H1 (cell line): ENCODE results near the gene KAZALD1. TPM values are rescaled to one million over a fixed set of nuclear protein-coding genes. Genes with fewer than 3 reads are reported as not detected.

ENCODE experiments used
- CTCF ChIA-PET: fragments of 300-600 bp; sonication (Branson Sonifier 250); formaldehyde crosslinking; loops from one replicate; lab custom pipeline; 2021; ENCODE audit not compliant: partially characterized antibody; lab: Charles Lee
- POLR2A ChIA-PET: fragments of 300-600 bp; sonication (Branson Sonifier 250); formaldehyde crosslinking; loops from one replicate; lab custom pipeline; 2021; ENCODE audit warnings: inconsistent platforms; ENCODE audit not compliant: partially characterized antibody; lab: Charles Lee
- DNase-seq, 2 experiments: peaks; one replicate each; pipeline versions ENCODE4 v3.0.0 to v3.0.0-alpha.2; 2010 to 2022; ENCODE audit warnings: low spot score in 2 of 2, low read depth in 1 of 2, mixed read lengths in 1 of 2
- FAIRE-seq: peaks from 2 replicates; lab custom pipeline; 2011; peaks lifted over from hg19 to GRCh38; lab: Jason Lieb, UNC
- H2AFZ ChIP-seq: 2 replicates; pipeline ENCODE4 v1.8.1; 2012; ENCODE audit warnings: low read length, inconsistent platforms
- H2AK5ac ChIP-seq: 2 replicates; pipeline ENCODE4 v1.6.1; 2013; ENCODE audit warnings: low read depth, low read length
- H2BK120ac ChIP-seq: replicated peaks from 2 replicates; pipeline ENCODE3; 2013; ENCODE audit warnings: low read depth, low read length, inconsistent platforms
- H2BK12ac ChIP-seq: 2 replicates; pipeline ENCODE4 v1.6.1; 2013; ENCODE audit warnings: low read depth, low read length
- H2BK15ac ChIP-seq: 2 replicates; pipeline ENCODE4 v1.6.1; 2013; ENCODE audit warnings: low read length
- H2BK20ac ChIP-seq: 2 replicates; pipeline ENCODE4 v1.6.1; 2013; ENCODE audit warnings: low read length
- H2BK5ac ChIP-seq: 2 replicates; pipeline ENCODE4 v1.6.1; 2013; ENCODE audit warnings: low read depth, low read length
- H3K14ac ChIP-seq: 2 replicates; pipeline ENCODE4 v1.6.1; 2013; ENCODE audit warnings: inconsistent platforms; ENCODE audit not compliant: insufficient read length
- H3K18ac ChIP-seq: 2 replicates; pipeline ENCODE4 v1.6.1; 2013; ENCODE audit warnings: low read length; ENCODE audit errors: extremely low read depth
- H3K23ac ChIP-seq: 2 replicates; pipeline ENCODE4 v1.6.1; 2013; ENCODE audit warnings: inconsistent platforms; ENCODE audit not compliant: insufficient read length
- H3K23me2 ChIP-seq: 2 replicates; pipeline ENCODE4 v1.6.1; 2013; ENCODE audit warnings: low read depth, low read length
- H3K27ac ChIP-seq: 2 replicates; pipeline ENCODE4 v1.6.1; 2011; ENCODE audit warnings: low read depth, low read length, inconsistent platforms
- H3K27me3 ChIP-seq, 4 experiments: replicated peaks in 1 of 4; 1 replicate in 1 of 4; 2 replicates in 3 of 4; pipeline versions ENCODE4 v1.6.1 to v1.8.1; 2011 to 2013; ENCODE audit warnings: low read length in 3 of 4, mild to moderate bottlenecking in 3 of 4, inconsistent platforms in 2 of 4, mixed read lengths in 2 of 4, moderate library complexity in 1 of 4; ENCODE audit not compliant: control insufficient read depth in 3 of 4, insufficient read depth in 3 of 4; ENCODE audit errors: extremely low read depth in 1 of 4
- H3K36me3 ChIP-seq, 4 experiments: 2 replicates each; pipeline versions ENCODE4 v1.6.1 to v1.8.1; 2011 to 2013; ENCODE audit warnings: mild to moderate bottlenecking in 4 of 4, low read length in 3 of 4, moderate library complexity in 2 of 4, control low read depth in 1 of 4, inconsistent platforms in 1 of 4; ENCODE audit not compliant: insufficient read depth in 4 of 4, control insufficient read depth in 2 of 4
- H3K4ac ChIP-seq: replicated peaks from 2 replicates; pipeline ENCODE3; 2013; ENCODE audit warnings: low read length, low read depth, mixed read lengths, inconsistent platforms; ENCODE audit not compliant: insufficient read length
- H3K4me1 ChIP-seq, 4 experiments: replicated peaks in 1 of 4; 1 replicate in 1 of 4; 2 replicates in 3 of 4; pipeline versions ENCODE4 v1.6.1 to v1.8.1; 2011 to 2013; ENCODE audit warnings: low read length in 3 of 4, inconsistent platforms in 2 of 4, mixed read lengths in 1 of 4; ENCODE audit not compliant: insufficient read depth in 4 of 4, control insufficient read depth in 3 of 4
- H3K4me2 ChIP-seq, 2 experiments: 2 replicates each; pipeline versions ENCODE4 v1.6.1 to v1.8.1; 2011 to 2013; ENCODE audit warnings: low read depth in 2 of 2, low read length in 2 of 2, control low read depth in 1 of 2, inconsistent platforms in 1 of 2, mild to moderate bottlenecking in 1 of 2; ENCODE audit not compliant: insufficient read depth in 1 of 2
- H3K4me3 ChIP-seq, 4 experiments: fragments of 200-600, 300-600 bp in 1 of 4; sonication (generic), shearing (Covaris generic), sonication (Bioruptor Twin) in 1 of 4; 2 replicates each; pipeline versions ENCODE4 v1.5.1 to v1.8.1; 2011 to 2016; ENCODE audit warnings: low read length in 4 of 4, low read depth in 3 of 4, control low read depth in 2 of 4, inconsistent platforms in 2 of 4, mild to moderate bottlenecking in 2 of 4, mixed read lengths in 1 of 4, moderate library complexity in 1 of 4; ENCODE audit not compliant: insufficient read depth in 2 of 4; ENCODE audit errors: extremely low read depth in 1 of 4
- H3K56ac ChIP-seq: replicated peaks from 2 replicates; pipeline ENCODE3; 2013; ENCODE audit warnings: low read depth, mild to moderate bottlenecking, mixed read lengths, low read length, inconsistent platforms; ENCODE audit not compliant: insufficient read length
- H3K79me1 ChIP-seq: 2 replicates; pipeline ENCODE4 v1.6.1; 2013; ENCODE audit warnings: low read depth, low read length, control low read depth
- H3K79me2 ChIP-seq, 2 experiments: 2 replicates each; pipeline versions ENCODE4 v1.6.1 to v1.8.1; 2012 to 2013; ENCODE audit warnings: low read length in 2 of 2, mild to moderate bottlenecking in 2 of 2, inconsistent platforms in 1 of 2; ENCODE audit not compliant: insufficient read depth in 2 of 2, control insufficient read depth in 1 of 2
- H3K9ac ChIP-seq, 4 experiments: replicated peaks in 1 of 4; 1 replicate in 1 of 4; 2 replicates in 3 of 4; pipeline versions ENCODE4 v1.6.1 to v1.8.1; 2011 to 2013; ENCODE audit warnings: low read depth in 3 of 4, low read length in 3 of 4, control low read depth in 2 of 4, mild to moderate bottlenecking in 2 of 4, moderate library complexity in 2 of 4, inconsistent platforms in 1 of 4; ENCODE audit errors: extremely low read depth in 1 of 4
- H3K9me3 ChIP-seq, 2 experiments: 2 replicates each; pipeline versions ENCODE4 v1.6.1 to v1.8.1; 2012 to 2013; ENCODE audit warnings: mild to moderate bottlenecking in 2 of 2, moderate library complexity in 2 of 2, control low read depth in 1 of 2, inconsistent platforms in 1 of 2, low read depth in 1 of 2, low read length in 1 of 2, mixed read lengths in 1 of 2; ENCODE audit not compliant: insufficient read depth in 2 of 2
- H4K20me1 ChIP-seq, 2 experiments: replicated peaks in 1 of 2; 2 replicates each; pipeline versions ENCODE3 to v1.8.1; 2011 to 2013; ENCODE audit warnings: inconsistent platforms in 2 of 2, low read length in 2 of 2, mild to moderate bottlenecking in 1 of 2; ENCODE audit not compliant: insufficient read depth in 2 of 2, control insufficient read depth in 1 of 2
- H4K5ac ChIP-seq: 2 replicates; pipeline ENCODE4 v1.6.1; 2013; ENCODE audit warnings: low read length, low read depth, mixed read lengths, inconsistent platforms; ENCODE audit not compliant: insufficient read length
- H4K8ac ChIP-seq: 2 replicates; pipeline ENCODE4 v1.8.0; 2013; ENCODE audit warnings: mild to moderate bottlenecking, moderate library complexity, low read length, inconsistent platforms; ENCODE audit not compliant: insufficient read depth; ENCODE audit errors: extremely low read depth
- H4K91ac ChIP-seq: replicated peaks from 2 replicates; pipeline ENCODE3; 2013; ENCODE audit warnings: low read length, mixed read lengths, inconsistent platforms; ENCODE audit not compliant: insufficient read length
- ASH2L ChIP-seq: fragments of 200-600, 300-600 bp; sonication (generic); IDR thresholded peaks from one replicate; pipeline ENCODE4 v1.7.1; 2017; ENCODE audit warnings: low read length
- CREB1 ChIP-seq: IDR thresholded peaks from 2 replicates; pipeline ENCODE4 v1.6.1; 2012; ENCODE audit warnings: inconsistent platforms
- CTCF ChIP-seq, 3 experiments: IDR thresholded peaks; 1 replicate in 2 of 3; 2 replicates in 1 of 3; pipeline versions ENCODE4 v1.5.1 to v1.6.1; 2011; ENCODE audit warnings: low read length in 3 of 3, mild to moderate bottlenecking in 3 of 3, inconsistent platforms in 2 of 3, low read depth in 1 of 3, moderate library complexity in 1 of 3; ENCODE audit not compliant: insufficient read depth in 1 of 3; ENCODE audit errors: control extremely low read depth in 1 of 3
- GTF2F1 ChIP-seq: IDR thresholded peaks from 2 replicates; pipeline ENCODE4 v1.6.1; 2012; ENCODE audit warnings: low read depth, low read length, improper control_type of control experiment, borderline replicate concordance
- HDAC2 ChIP-seq, 2 experiments: fragments of 300-600 bp in 1 of 2; sonication (generic) in 1 of 2; IDR thresholded peaks; 2 replicates each; pipeline ENCODE4 v1.6.1; 2011 to 2012; ENCODE audit warnings: low read depth in 2 of 2, low read length in 2 of 2, mild to moderate bottlenecking in 2 of 2, moderate library complexity in 2 of 2, borderline replicate concordance in 1 of 2, inconsistent platforms in 1 of 2
- PHF8 ChIP-seq: fragments of 200-600 bp; sonication (generic); conservative IDR thresholded peaks from 2 replicates; pipeline ENCODE4 v1.7.1; 2012; ENCODE audit warnings: low read depth, mild to moderate bottlenecking, inconsistent platforms, low read length, moderate library complexity
- ZNF274 ChIP-seq: IDR thresholded peaks from 2 replicates; pipeline ENCODE4 v1.7.0; 2012; ENCODE audit warnings: low read length, borderline replicate concordance; ENCODE audit errors: extremely low read depth
- WGBS, 2 experiments: shearing (Covaris generic) in 1 of 2; methylation state at CpG; one replicate each; pipeline versions ENCODE4 v1.1.6 to v1.1.7; 2013 to 2015; ENCODE audit warnings: low lambda C conversion rate in 2 of 2, mixed read lengths in 2 of 2, inconsistent platforms in 1 of 2, low coverage in 1 of 2, missing lambda C conversion rate in 1 of 2; ENCODE audit not compliant: insufficient replicate concordance in 2 of 2, insufficient coverage in 1 of 2, insufficient read length in 1 of 2; ENCODE audit errors: extremely low coverage in 1 of 2, missing lambda C conversion rate in 1 of 2; 5-methylcytosine and 5-hydroxymethylcytosine counted together
- polyA plus RNA-seq, 7 experiments: library from polyadenylated mRNA; depleted of rRNA in 3 of 7; stranded (reverse) in 5 of 7; unstranded in 2 of 7; fragments of >200 nt in 5 of 7; fragments of 200-250 nt in 2 of 7; gene quantifications; 1 replicate in 5 of 7; 2 replicates in 1 of 7; 4 replicates in 1 of 7; pipeline versions ENCODE4 v1.2.1 to v1.2.3, GENCODE V29; 2011 to 2013; ENCODE audit warnings: missing spikeins in 2 of 7, mixed read lengths in 2 of 7
- total RNA-seq: library from RNA; stranded (reverse); fragmentation: NEBNext Ultra II Directional; extraction: Animal tissue kit (Norgen Biotek cat#: 25700); gene quantifications from 2 replicates; pipeline ENCODE4 v1.2.1, GENCODE V29; 2021

Gene KAZALD1
- total and polyA plus RNA-seq, 2 of the 8 experiments (the other 6 are each of a cell fraction or from before 2014, with no cell fraction given) = 0.65 to 1.9 TPM

DNA sequence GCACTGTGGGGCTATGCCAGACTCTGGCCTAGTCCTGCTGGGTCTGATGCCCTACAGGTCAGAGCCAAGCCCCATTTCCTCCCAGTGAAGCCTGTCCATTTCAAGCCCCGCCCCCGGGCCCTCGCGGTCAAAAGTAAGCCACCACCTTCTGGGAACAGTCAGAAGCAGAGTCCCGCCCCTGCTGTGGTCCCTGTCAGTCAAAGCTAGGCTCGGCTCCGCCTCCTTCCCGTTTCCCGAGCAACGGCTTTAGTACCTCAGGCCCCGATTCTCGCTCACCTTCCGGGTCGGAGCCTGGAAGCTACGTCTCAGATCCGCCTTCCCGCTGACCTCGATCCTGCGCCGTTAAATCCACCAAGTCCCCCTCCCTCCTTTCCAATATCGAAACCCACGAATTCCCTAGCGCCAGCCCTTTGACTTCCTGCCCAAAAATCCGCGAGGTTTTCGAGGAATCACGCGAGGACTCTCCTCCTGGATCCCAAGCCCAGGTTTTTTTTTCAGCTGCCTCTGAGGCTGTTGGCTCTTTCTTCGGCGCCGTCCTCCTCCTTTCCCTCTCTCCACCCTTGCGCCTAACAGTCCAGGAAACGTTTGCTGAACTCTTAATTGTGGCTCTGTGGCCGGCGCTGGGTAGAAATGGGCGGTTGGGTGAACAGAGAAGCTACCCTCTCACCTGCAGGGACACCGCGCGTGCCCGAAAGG is 19.0 kb upstream of the KAZALD1 start:
- ChIA-PET CTCF (interaction anchor here (0.7 to 51.8 kb wide), 24 partner anchors 16 to 382 kb away, joined by 3 to 2176 read pairs (median 4); partner anchors contain the start of genes KAZALD1, PDZD7 and SFXN3), POLR2A (interaction anchor here (0.6 to 2.1 kb wide), 13 partner anchors 9 to 1753 kb away, joined by 3 to 24 read pairs (median 4); partner anchors contain the start of genes KAZALD1, PDZD7 and SFXN3)
- Histone ChIP-seq H3K4me2 (peak overlapping the region; percentile 75 to 86), H4K20me1 (peaks cover 3 to 5% of the 10 kb centered on the region in 2 experiments), H3K14ac (no peak overlapping the region), H4K5ac (no peak overlapping the region), H3K23me2 (peaks cover 5% of the 10 kb centered on the region; the same call in 1 of the 2 replicates), H3K18ac (peak overlapping the region; percentile 64; the same call in 1 of the 2 replicates), H3K36me3 (no peaks in the 10 kb centered on the region), H4K8ac (peak overlapping the region; percentile 53; the same call in 1 of the 2 replicates), H2BK120ac (no peak overlapping the region), H2BK20ac (no peak overlapping the region), H3K9me3 (no peaks in the 10 kb centered on the region), H3K27ac (no peak overlapping the region), H2BK5ac (peak overlapping the region; percentile 56; the same call in 1 of the 2 replicates), H3K4me1 (peaks cover 3 to 24% (median 13%) of the 10 kb centered on the region in 4 experiments), H2BK15ac (peak overlapping the region; percentile 81; the same call in 1 of the 2 replicates), H3K79me2 (no peaks in the 10 kb centered on the region), H2AK5ac (no peak overlapping the region), H3K4me3 (peak overlapping the region; percentile 65 to 82 (median 73)), H2BK12ac (0 out of 2 replicates have a peak overlapping the region, but pooled peaks have one; percentile 60), H3K79me1 (no peaks in the 10 kb centered on the region), H3K56ac (no peak overlapping the region), H2AFZ (peak overlapping the region; percentile 93), H3K23ac (no peak overlapping the region), H4K91ac (no peak overlapping the region), H3K4ac (no peak overlapping the region), H3K27me3 (peaks cover 20 to 42% (median 36%) of the 10 kb centered on the region in 4 experiments), H3K9ac (peak overlapping the region; percentile 49 to 79 (median 56))
- 4% methylated on average over 40 of the region's 40 CpGs; no CpG with 5 or more reads in 1 of the 2 experiments for WGBS, 2 experiments
- DNase-seq (peak; percentile 90 to 97), FAIRE-seq (no peak)
- no peak for TF ChIP-seq CTCF (IDR thresholded peaks at IDR 0.05; ENCODE audit: control extremely low read depth in 1 of 3, insufficient read depth in 1 of 3, low read depth in 1 of 3, low read length in 3 of 3)
- TF ChIP-seq HDAC2 (IDR thresholded peaks at IDR 0.05; ENCODE audit: borderline replicate concordance in 1 of 2, low read depth in 2 of 2, low read length in 2 of 2) = peak; percentile 72 to 74; a peak in 1 of 4 replicates
- TF ChIP-seq CREB1 = 0 out of 2 replicates have a peak, but pooled peaks have one; percentile 7
- TF ChIP-seq GTF2F1 = peak; percentile 62; the same call in 1 of the 2 replicates
- 0 out of 2 replicates have a peak, but pooled peaks have one; percentile 20 for TF ChIP-seq PHF8
- peak; percentile 85 for TF ChIP-seq ASH2L
- TF ChIP-seq ZNF274 = no peak
